Measurements from ENCODE around the gene CCDC33. TPM values are rescaled to one million over a fixed set of nuclear protein-coding genes. Genes with fewer than 3 reads are reported as not detected.

The CCDC33 gene
- total and polyA plus RNA-seq, 2 donors (not counting 3 experiments of a cell fraction or from before 2014, with no cell fraction given): not detected

DNA sequence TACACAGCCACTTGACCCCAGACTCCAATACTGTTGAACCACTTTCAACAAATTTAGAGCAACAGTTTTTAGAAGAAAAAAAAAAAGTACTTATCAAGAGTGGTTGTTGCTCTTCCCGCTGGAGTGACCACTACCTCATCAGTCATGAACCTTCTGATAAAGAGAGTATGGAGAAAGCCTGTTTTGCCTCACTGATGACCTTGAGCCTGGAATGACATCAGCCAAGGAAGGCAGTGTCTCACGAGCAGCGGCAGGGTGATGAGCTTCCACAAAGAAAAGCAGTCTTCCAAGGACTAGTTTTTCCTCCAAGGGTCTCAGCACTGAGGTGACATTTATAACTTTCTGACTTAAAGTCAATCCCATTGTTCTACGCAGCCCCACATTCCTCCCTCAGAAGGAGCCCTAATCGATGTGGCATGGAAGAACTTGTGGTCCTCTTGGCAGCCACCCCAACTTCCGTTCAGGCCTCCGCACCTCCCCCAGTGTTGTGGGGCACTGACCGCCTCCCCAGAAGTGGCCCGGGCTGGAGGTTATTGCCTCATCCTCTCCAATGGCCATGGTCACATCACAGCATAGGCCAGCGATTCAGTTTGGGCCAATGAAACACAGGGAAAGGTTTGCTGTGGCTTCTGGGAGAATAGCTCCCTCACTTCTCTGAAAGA lies 133.1 kb downstream of the CCDC33 start:
- POLR2A ChIA-PET: no interaction called here
- H2AFZ ChIP-seq (ENCODE audit: low read depth, low read length): no peak overlapping the region
- peaks cover 7% of the 10 kb centered on the region for H3K4me1 ChIP-seq (ENCODE audit: control insufficient read depth, extremely low read depth, insufficient read depth, low read length)
- H3K36me3 ChIP-seq (ENCODE audit: control insufficient read depth in 2 of 2, extremely low read depth in 1 of 2, insufficient read depth in 2 of 2, low read length in 2 of 2): no peaks in the 10 kb centered on the region
- no peak overlapping the region for H3K27ac ChIP-seq (ENCODE audit: insufficient read depth, low read depth, low read length)
- BruUV-seq (replicated peaks): no TSS peak
- H3K4me3 ChIP-seq (replicated peaks in 1 of 3; ENCODE audit: insufficient read depth in 1 of 3, low read depth in 1 of 3, low read length in 3 of 3): no peak overlapping the region
- intact Hi-C loops (cut with micrococcal nuclease) (no loop called here), dilution Hi-C loops (cut with MboI; ENCODE audit: extremely low pct_ligation_motif_present, low sequenced_read_pairs) (no loop called here)
- CTCF ChIA-PET: interaction anchor here (0.7 to 7.9 kb wide), 3 partner anchors 71 to 399 kb away, joined by 3 to 60 read pairs (median 7); no protein-coding TSS in a partner anchor
- FAIRE-seq (no peak), DNase-seq (ENCODE audit: low read depth, low spot score) (no peak)
- no peaks in the 10 kb centered on the region for H3K9me1 ChIP-seq (replicated peaks; ENCODE audit: control insufficient read depth, extremely low read depth, insufficient read depth, low read length)
- H3K9ac ChIP-seq (replicated peaks; ENCODE audit: extremely low read depth, insufficient read depth, low read length): no peak overlapping the region
- no peaks in the 10 kb centered on the region for H3K79me2 ChIP-seq (ENCODE audit: control insufficient read depth, insufficient read depth, low read length)
- no peak overlapping the region for H3K4me2 ChIP-seq (ENCODE audit: insufficient read depth, low read length)
- no peaks in the 10 kb centered on the region for H3K9me3 ChIP-seq (replicated peaks; ENCODE audit: control insufficient read depth, insufficient read depth, low read length)
- H3K27me3 ChIP-seq (ENCODE audit: control insufficient read depth in 2 of 2, insufficient read depth in 2 of 2, low read length in 2 of 2): peaks cover 20 to 37% of the 10 kb centered on the region in 2 experiments
- H4K20me1 ChIP-seq (replicated peaks; ENCODE audit: control insufficient read depth, extremely low read depth, insufficient read depth, low read length): no peaks in the 10 kb centered on the region
- TF ChIP-seq EZH2 (IDR thresholded peaks at IDR 0.05; ENCODE audit: borderline replicate concordance, low read depth, low read length, severe bottlenecking): peak; percentile 40
- TF ChIP-seq POLR2AphosphoS5 (IDR thresholded peaks at IDR 0.05; ENCODE audit: insufficient read depth, low read depth, low read length): no peak

DNA sequence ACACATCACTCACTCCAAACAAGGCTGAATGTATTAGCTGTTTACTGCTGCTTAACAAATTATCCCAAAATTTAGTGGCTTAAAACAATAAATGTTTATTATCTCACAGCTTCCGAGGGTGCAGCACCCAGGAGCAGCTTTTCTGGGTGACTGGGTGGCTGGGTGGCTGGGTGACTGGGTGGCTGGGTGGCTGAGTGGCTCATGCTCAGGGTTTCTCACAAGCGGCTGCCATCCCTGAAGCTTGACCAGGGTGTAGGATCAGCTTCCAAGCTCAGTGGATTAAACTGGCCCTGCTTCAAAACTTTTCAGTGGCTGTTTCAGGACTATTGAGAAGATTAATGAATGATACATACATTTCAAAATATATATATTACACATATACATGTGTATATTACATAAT lies 133.6 kb downstream of the CCDC33 start:
- Histone ChIP-seq H3K9me3 (replicated peaks; ENCODE audit: control insufficient read depth, insufficient read depth, low read length) (no peaks in the 10 kb centered on the region), H3K36me3 (ENCODE audit: control insufficient read depth in 2 of 2, extremely low read depth in 1 of 2, insufficient read depth in 2 of 2, low read length in 2 of 2) (no peaks in the 10 kb centered on the region), H3K4me1 (ENCODE audit: control insufficient read depth, extremely low read depth, insufficient read depth, low read length) (peaks cover 10% of the 10 kb centered on the region), H3K4me2 (ENCODE audit: insufficient read depth, low read length) (no peak overlapping the region), H3K27me3 (ENCODE audit: control insufficient read depth in 2 of 2, insufficient read depth in 2 of 2, low read length in 2 of 2) (peaks cover 20 to 34% of the 10 kb centered on the region in 2 experiments), H3K79me2 (ENCODE audit: control insufficient read depth, insufficient read depth, low read length) (no peaks in the 10 kb centered on the region), H4K20me1 (replicated peaks; ENCODE audit: control insufficient read depth, extremely low read depth, insufficient read depth, low read length) (no peaks in the 10 kb centered on the region), H3K9ac (replicated peaks; ENCODE audit: extremely low read depth, insufficient read depth, low read length) (no peak overlapping the region), H3K4me3 (replicated peaks in 1 of 3; ENCODE audit: insufficient read depth in 1 of 3, low read depth in 1 of 3, low read length in 3 of 3) (no peak overlapping the region), H3K27ac (ENCODE audit: insufficient read depth, low read depth, low read length) (no peak overlapping the region), H3K9me1 (replicated peaks; ENCODE audit: control insufficient read depth, extremely low read depth, insufficient read depth, low read length) (no peaks in the 10 kb centered on the region), H2AFZ (ENCODE audit: low read depth, low read length) (no peak overlapping the region)
- CTCF ChIA-PET: interaction anchor here (2.2 to 7.9 kb wide), 2 partner anchors 70 to 252 kb away, joined by 7 to 60 read pairs; no protein-coding TSS in a partner anchor
- no TSS peak for BruUV-seq (replicated peaks)
- POLR2A ChIA-PET: no interaction called here
- intact Hi-C loops (cut with micrococcal nuclease) (no loop called here), dilution Hi-C loops (cut with MboI; ENCODE audit: extremely low pct_ligation_motif_present, low sequenced_read_pairs) (no loop called here)
- TF ChIP-seq JUN (IDR thresholded peaks at IDR 0.05; ENCODE audit: borderline replicate concordance, insufficient read depth, insufficient read length, low read depth) (no peak), GATA2 (IDR thresholded peaks at IDR 0.05; ENCODE audit: insufficient read depth, insufficient read length, low read depth, low read length) (no peak), POLR2AphosphoS5 (IDR thresholded peaks at IDR 0.05; ENCODE audit: insufficient read depth, low read depth, low read length) (no peak), POLR2A (IDR thresholded peaks at IDR 0.05; ENCODE audit: low read depth, low read length) (no peak), MYC (IDR thresholded peaks at IDR 0.05; ENCODE audit: low read depth, low read length) (no peak), EZH2 (IDR thresholded peaks at IDR 0.05; ENCODE audit: borderline replicate concordance, low read depth, low read length, severe bottlenecking) (no peak), FOS (IDR thresholded peaks at IDR 0.05; ENCODE audit: borderline replicate concordance, insufficient read depth, low read length) (no peak)
- TF ChIP-seq, protein P1, sequence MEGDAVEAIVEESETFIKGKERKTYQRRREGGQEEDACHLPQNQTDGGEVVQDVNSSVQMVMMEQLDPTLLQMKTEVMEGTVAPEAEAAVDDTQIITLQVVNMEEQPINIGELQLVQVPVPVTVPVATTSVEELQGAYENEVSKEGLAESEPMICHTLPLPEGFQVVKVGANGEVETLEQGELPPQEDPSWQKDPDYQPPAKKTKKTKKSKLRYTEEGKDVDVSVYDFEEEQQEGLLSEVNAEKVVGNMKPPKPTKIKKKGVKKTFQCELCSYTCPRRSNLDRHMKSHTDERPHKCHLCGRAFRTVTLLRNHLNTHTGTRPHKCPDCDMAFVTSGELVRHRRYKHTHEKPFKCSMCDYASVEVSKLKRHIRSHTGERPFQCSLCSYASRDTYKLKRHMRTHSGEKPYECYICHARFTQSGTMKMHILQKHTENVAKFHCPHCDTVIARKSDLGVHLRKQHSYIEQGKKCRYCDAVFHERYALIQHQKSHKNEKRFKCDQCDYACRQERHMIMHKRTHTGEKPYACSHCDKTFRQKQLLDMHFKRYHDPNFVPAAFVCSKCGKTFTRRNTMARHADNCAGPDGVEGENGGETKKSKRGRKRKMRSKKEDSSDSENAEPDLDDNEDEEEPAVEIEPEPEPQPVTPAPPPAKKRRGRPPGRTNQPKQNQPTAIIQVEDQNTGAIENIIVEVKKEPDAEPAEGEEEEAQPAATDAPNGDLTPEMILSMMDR (IDR thresholded peaks at IDR 0.05; ENCODE audit: extremely low read depth in 1 of 2, insufficient read depth in 1 of 2, low read depth in 1 of 2, low read length in 2 of 2): no peak
- TF ChIP-seq, protein P2, sequence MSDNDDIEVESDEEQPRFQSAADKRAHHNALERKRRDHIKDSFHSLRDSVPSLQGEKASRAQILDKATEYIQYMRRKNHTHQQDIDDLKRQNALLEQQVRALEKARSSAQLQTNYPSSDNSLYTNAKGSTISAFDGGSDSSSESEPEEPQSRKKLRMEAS (IDR thresholded peaks at IDR 0.05; ENCODE audit: insufficient read depth, insufficient read length): no peak
- FAIRE-seq (no peak), DNase-seq (ENCODE audit: low read depth, low spot score) (no peak)

Data from endothelial cell of umbilical vein (primary cell).